Common myeloid progenitor, CD34-positive (primary cell): ENCODE data around the gene SLC8A3.
A peak's percentile ranks its signal among the peaks of the same experiment; 100 is the strongest.

Source experiments
- CTCF ChIA-PET: fragments of 350-600 bp; sonication (Branson Sonifier 250); formaldehyde crosslinking; loops from one replicate; lab custom pipeline; 2021; ENCODE audit warnings: antibody characterized with exemption; lab: Charles Lee
- POLR2A ChIA-PET: fragments of 350-600 bp; sonication (Branson Sonifier 250); formaldehyde crosslinking; loops from one replicate; lab custom pipeline; 2021; ENCODE audit warnings: antibody characterized with exemption; lab: Charles Lee
- DNase-seq, 3 donors: peaks; one replicate each; pipeline versions ENCODE4 v3.0.0 to v3.0.0-alpha.2; 2013
- H3K27ac ChIP-seq, 2 experiments: 1 replicate in 1 of 2; 2 replicates in 1 of 2; pipeline ENCODE4 v1.7.0; 2013; ENCODE audit warnings: inconsistent platforms in 2 of 2, low read length in 2 of 2, mild to moderate bottlenecking in 2 of 2, low read depth in 1 of 2, moderate library complexity in 1 of 2; ENCODE audit not compliant: severe bottlenecking in 2 of 2, insufficient read depth in 1 of 2, poor library complexity in 1 of 2
- H3K27me3 ChIP-seq, 5 experiments: replicated peaks in 2 of 5; 1 replicate in 3 of 5; 2 replicates in 2 of 5; pipeline versions ENCODE4 v1.6.1 to v1.7.0; 2013; ENCODE audit warnings: low read length in 4 of 5, mild to moderate bottlenecking in 2 of 5, moderate library complexity in 2 of 5, inconsistent platforms in 1 of 5; ENCODE audit not compliant: insufficient read depth in 5 of 5, control insufficient read depth in 4 of 5
- H3K36me3 ChIP-seq, 4 experiments: 1 replicate in 2 of 4; 2 replicates in 2 of 4; pipeline versions ENCODE4 v1.6.1 to v1.7.0; 2013; ENCODE audit warnings: low read length in 3 of 4, control low read depth in 1 of 4, mild to moderate bottlenecking in 1 of 4; ENCODE audit not compliant: control insufficient read depth in 4 of 4, insufficient read depth in 4 of 4
- H3K4me1 ChIP-seq, 4 experiments: 1 replicate in 3 of 4; 2 replicates in 1 of 4; pipeline versions ENCODE4 v1.6.1 to v1.7.1; 2013; ENCODE audit warnings: low read length in 3 of 4, mild to moderate bottlenecking in 3 of 4, control low read depth in 1 of 4, inconsistent platforms in 1 of 4, moderate library complexity in 1 of 4; ENCODE audit not compliant: control insufficient read depth in 4 of 4, insufficient read depth in 4 of 4; ENCODE audit errors: control extremely low read depth in 1 of 4
- H3K4me3 ChIP-seq, 7 experiments: 1 replicate in 4 of 7; 2 replicates in 3 of 7; pipeline versions ENCODE4 v1.5.1 to v1.7.0; 2013; ENCODE audit warnings: mild to moderate bottlenecking in 7 of 7, low read length in 6 of 7, moderate library complexity in 6 of 7, inconsistent platforms in 2 of 7, low read depth in 2 of 7, control low read depth in 1 of 7; ENCODE audit not compliant: insufficient read depth in 4 of 7, control insufficient read depth in 1 of 7; ENCODE audit errors: extremely low read depth in 1 of 7
- H3K9me3 ChIP-seq, 5 experiments: 1 replicate in 4 of 5; 2 replicates in 1 of 5; pipeline versions ENCODE4 v1.6.1 to v1.7.1; 2013; ENCODE audit warnings: low read length in 4 of 5, mild to moderate bottlenecking in 2 of 5, inconsistent platforms in 1 of 5, low read depth in 1 of 5, moderate library complexity in 1 of 5; ENCODE audit not compliant: control insufficient read depth in 4 of 5, insufficient read depth in 2 of 5; ENCODE audit errors: control extremely low read depth in 1 of 5
- WGBS: methylation state at CpG from one replicate; pipeline ENCODE4 v1.1.5; 2013; ENCODE audit not compliant: insufficient coverage; 5-methylcytosine and 5-hydroxymethylcytosine counted together

SLC8A3 gene

DNA sequence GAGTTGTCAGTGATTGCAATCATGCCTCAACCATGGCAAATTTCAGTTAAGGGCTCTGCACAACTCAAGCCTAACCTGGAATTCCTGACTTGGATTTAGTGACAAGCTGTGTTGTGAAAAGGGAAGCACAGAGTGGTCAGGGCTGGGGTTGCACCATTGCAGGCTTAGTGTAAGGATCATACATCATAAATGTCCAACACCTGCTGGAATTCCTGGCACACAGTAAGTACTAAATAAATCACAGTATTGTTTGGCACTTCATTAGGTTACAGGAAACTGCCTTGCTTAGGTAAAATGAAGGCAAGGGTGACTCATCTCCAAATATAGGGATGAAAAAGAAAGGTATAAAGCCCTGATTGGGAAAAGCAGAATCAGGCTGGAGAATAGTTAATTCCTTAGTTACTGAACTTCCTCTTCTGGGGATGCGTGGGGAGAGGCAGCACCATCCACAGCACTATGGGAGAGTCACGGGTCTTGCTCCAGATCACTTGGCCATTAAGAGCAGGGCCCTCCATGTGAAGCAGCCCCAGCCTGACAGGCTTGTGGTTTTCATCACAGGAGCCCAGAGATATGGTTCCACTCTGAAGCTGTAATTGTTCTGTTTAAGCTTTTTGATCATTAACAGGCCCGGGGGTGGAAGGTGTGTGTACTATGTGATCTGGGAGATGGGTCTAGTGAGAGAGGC is 39.7 kb downstream of the SLC8A3 start:
- H3K27me3 ChIP-seq = no peaks in the 10 kb centered on the region
- POLR2A ChIA-PET = interaction anchor here (0.8 kb wide), 1 partner anchor 40 kb away, joined by 3 read pairs; the partner anchor contains the start of gene SLC8A3
- H3K4me3 ChIP-seq = no peak overlapping the region
- peaks cover 4 to 18% (median 12%) of the 10 kb centered on the region in 4 experiments for H3K4me1 ChIP-seq
- H3K9me3 ChIP-seq = no peaks in the 10 kb centered on the region
- 31% methylated on average over 3 of the region's 3 CpGs for WGBS
- CTCF ChIA-PET = interaction anchor here (0.6 to 1.5 kb wide), 3 partner anchors 27 to 75 kb away, joined by 3 to 5 read pairs (median 3); no protein-coding TSS in a partner anchor
- DNase-seq = peak in 1 of 3 donors; percentile 35
- H3K36me3 ChIP-seq = peaks cover 0 to 4% (median 0%) of the 10 kb centered on the region in 4 experiments
- no peak overlapping the region for H3K27ac ChIP-seq

GRCh38 chr14:70148351-70148750 is 40.4 kb downstream of the SLC8A3 start:
- ChIA-PET CTCF (interaction anchor here (0.6 kb wide), 1 partner anchor 75 kb away, joined by 3 read pairs; no protein-coding TSS in a partner anchor), POLR2A (interaction anchor here (0.8 kb wide), 1 partner anchor 40 kb away, joined by 3 read pairs; the partner anchor contains the start of gene SLC8A3)
- Histone ChIP-seq H3K27ac (no peak overlapping the region), H3K4me1 (peaks cover 4 to 18% (median 12%) of the 10 kb centered on the region in 4 experiments), H3K9me3 (no peaks in the 10 kb centered on the region), H3K4me3 (no peak overlapping the region), H3K36me3 (peaks cover 0 to 4% (median 0%) of the 10 kb centered on the region in 4 experiments), H3K27me3 (no peaks in the 10 kb centered on the region)
- WGBS = 89% methylated on average over 1 of the region's 3 CpGs
- peak; percentile 13 to 63 (median 51) for DNase-seq

- Histone ChIP-seq H3K27ac (no peak overlapping the region), H3K4me1 (peaks cover 4 to 10% (median 6%) of the 10 kb centered on the region in 4 experiments), H3K27me3 (no peaks in the 10 kb centered on the region), H3K36me3 (peaks cover 0 to 7% (median 0%) of the 10 kb centered on the region in 4 experiments), H3K4me3 (no peak overlapping the region), H3K9me3 (no peaks in the 10 kb centered on the region)
- DNase-seq = no peak
- CTCF ChIA-PET = no interaction called here
- 100% methylated on average over 1 of the region's 6 CpGs for WGBS
- POLR2A ChIA-PET = no interaction called here
These were observed 44.7 kb downstream of the SLC8A3 start for GRCh38 chr14:70144046-70144445.

DNA sequence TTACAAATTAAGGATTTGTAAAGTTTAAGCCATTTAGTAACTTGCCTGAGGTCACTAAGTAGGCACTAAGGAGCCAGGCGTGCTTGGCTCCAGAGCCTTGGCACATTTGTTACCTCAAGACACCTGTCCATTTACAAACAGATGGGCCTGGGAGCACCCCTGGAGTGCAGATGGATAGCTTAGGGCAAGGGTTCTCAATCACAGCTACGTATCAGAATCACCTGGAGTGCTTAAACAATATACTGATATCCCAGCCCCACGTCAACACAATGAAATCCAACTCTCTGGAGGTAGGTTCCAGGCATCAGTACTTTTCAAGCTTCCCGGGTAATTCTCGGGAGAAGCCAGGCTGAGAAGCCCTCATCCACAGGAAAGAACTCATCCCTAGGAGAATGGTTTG is 45.4 kb downstream of the SLC8A3 start:
- Histone ChIP-seq H3K4me3 (no peak overlapping the region), H3K27me3 (no peaks in the 10 kb centered on the region), H3K9me3 (no peaks in the 10 kb centered on the region), H3K27ac (no peak overlapping the region), H3K4me1 (peaks cover 0 to 3% (median 1%) of the 10 kb centered on the region in 4 experiments), H3K36me3 (peaks cover 0 to 10% (median 0%) of the 10 kb centered on the region in 4 experiments)
- ChIA-PET POLR2A (no interaction called here), CTCF (no interaction called here)
- 97% methylated on average over 5 of the region's 5 CpGs for WGBS
- no peak for DNase-seq

DNA sequence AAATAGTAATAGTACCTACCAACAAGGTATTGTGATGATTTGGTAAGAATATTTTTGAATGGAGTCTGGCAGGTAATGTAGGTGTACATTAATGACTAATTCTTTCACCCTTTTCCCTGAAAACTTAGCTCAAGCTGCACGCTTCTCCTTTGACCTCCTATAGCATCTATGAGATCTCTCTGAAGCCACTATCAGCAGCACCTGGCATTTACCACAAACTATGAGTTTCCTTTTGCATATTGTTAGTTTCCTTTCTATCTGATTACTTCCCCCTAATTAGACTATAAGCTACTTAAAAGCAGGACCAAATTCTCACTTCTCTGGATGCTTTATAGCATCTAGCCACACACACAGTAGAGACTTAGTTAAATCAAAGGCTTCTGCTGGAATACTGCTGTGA is 48.1 kb downstream of the SLC8A3 start:
- Histone ChIP-seq H3K4me3 (no peak overlapping the region), H3K9me3 (no peaks in the 10 kb centered on the region), H3K27me3 (no peaks in the 10 kb centered on the region), H3K4me1 (no peaks in the 10 kb centered on the region), H3K27ac (no peak overlapping the region), H3K36me3 (peaks cover 0 to 14% (median 0%) of the 10 kb centered on the region in 4 experiments)
- no CpG with 5 or more reads among the region's 1 CpG for WGBS
- CTCF ChIA-PET = interaction anchor here (1.1 to 1.6 kb wide), 2 partner anchors 11 to 47 kb away, joined by 3 to 6 read pairs; no protein-coding TSS in a partner anchor
- DNase-seq = peak in 1 of 3 donors; percentile 11
- POLR2A ChIA-PET = interaction anchor here (1.8 kb wide), 1 partner anchor 46 kb away, joined by 5 read pairs; no protein-coding TSS in a partner anchor

- DNase-seq = no peak
- no peaks in the 10 kb centered on the region for H3K9me3 ChIP-seq
- H3K36me3 ChIP-seq = peaks cover 0 to 14% (median 0%) of the 10 kb centered on the region in 4 experiments
- POLR2A ChIA-PET = no interaction called here
- no peaks in the 10 kb centered on the region for H3K4me1 ChIP-seq
- H3K27ac ChIP-seq = no peak overlapping the region
- H3K27me3 ChIP-seq = no peaks in the 10 kb centered on the region
- 98% methylated on average over 4 of the region's 5 CpGs for WGBS
- CTCF ChIA-PET = no interaction called here
- H3K4me3 ChIP-seq = no peak overlapping the region
These were observed 49.4 kb downstream of the SLC8A3 start for GRCh38 chr14:70139384-70139783.

- ChIA-PET POLR2A (no interaction called here), CTCF (interaction anchor here (0.6 to 0.7 kb wide), 2 partner anchors 49 to 620 kb away, joined by 3 to 4 read pairs; no protein-coding TSS in a partner anchor)
- Histone ChIP-seq H3K4me3 (no peak overlapping the region), H3K27ac (no peak overlapping the region), H3K36me3 (peaks cover 0 to 14% (median 0%) of the 10 kb centered on the region in 4 experiments), H3K9me3 (no peaks in the 10 kb centered on the region), H3K4me1 (peaks cover 0 to 8% (median 4%) of the 10 kb centered on the region in 4 experiments), H3K27me3 (no peaks in the 10 kb centered on the region)
- 100% methylated on average over 1 of the region's 3 CpGs for WGBS
- no peak for DNase-seq
These were observed 51.0 kb downstream of the SLC8A3 start for GRCh38 chr14:70137788-70138187.
